Right atrium auricular region (tissue), 2 donors: Measurements from ENCODE around the gene EMB. TPM values are rescaled to one million over a fixed set of nuclear protein-coding genes. Genes with fewer than 3 reads are reported as not detected.
"Not testable (repeated sequence)": the region's sequence is repeated elsewhere in the genome, so short reads cannot be mapped to it uniquely, and the experiment has no call there.

Source experiments
- DNase-seq: peaks from one replicate; pipeline ENCODE4 v3.0.0-alpha.2; 2019; ENCODE audit warnings: low spot score
- H3K27ac ChIP-seq, 2 donors: fragments of 200-600 bp; sonication (generic); 1 replicate in 1 of 2; 2 replicates in 1 of 2; pipeline ENCODE4 v1.5.1; 2016 to 2019
- H3K27me3 ChIP-seq, 2 donors: fragments of 200-600 bp; sonication (generic); one replicate each; pipeline versions ENCODE4 v1.5.1 to v1.6.0; 2017 to 2019
- H3K36me3 ChIP-seq: fragments of 200-600 bp; sonication (generic); one replicate; pipeline ENCODE4 v1.5.1; 2016
- H3K4me1 ChIP-seq, 2 donors: fragments of 200-600 bp; sonication (generic); one replicate each; pipeline versions ENCODE4 v1.5.1 to v1.6.0; 2017 to 2019
- H3K4me3 ChIP-seq, 2 donors: fragments of 200-600 bp; sonication (generic); 1 replicate in 1 of 2; 2 replicates in 1 of 2; pipeline ENCODE4 v1.5.1; 2017 to 2019; ENCODE audit warnings: mild to moderate bottlenecking in 1 of 2, moderate library complexity in 1 of 2
- H3K9me3 ChIP-seq, 2 donors: fragments of 200-600 bp; sonication (generic); one replicate each; pipeline ENCODE4 v1.5.1; 2019
- CTCF ChIP-seq, 2 donors: fragments of 200-600 bp; sonication (generic); IDR thresholded peaks; one replicate each; pipeline ENCODE4 v1.5.1; 2019; ENCODE audit warnings: antibody characterized with exemption in 2 of 2
- total RNA-seq, 2 donors: library from RNA; depleted of rRNA; stranded (reverse); fragments of >200 nt; gene quantifications; one replicate each; pipeline ENCODE4 v1.1.0, GENCODE V29; 2016

EMB gene
- total RNA-seq, 2 donors from 2014 or later: 6.7 to 7.3 TPM

GRCh38 chr5:50447941-50448340 is 6.9 kb upstream of the EMB start:
- Histone ChIP-seq H3K36me3 (no peaks in the 10 kb centered on the region), H3K9me3 (no peaks in the 10 kb centered on the region), H3K27me3 (no peaks in the 10 kb centered on the region), H3K27ac (no peak overlapping the region), H3K4me3 (no peak overlapping the region), H3K4me1 (no peaks in the 10 kb centered on the region)
- DNase-seq: no peak
- TF ChIP-seq CTCF (IDR thresholded peaks at IDR 0.05): no peak

DNA sequence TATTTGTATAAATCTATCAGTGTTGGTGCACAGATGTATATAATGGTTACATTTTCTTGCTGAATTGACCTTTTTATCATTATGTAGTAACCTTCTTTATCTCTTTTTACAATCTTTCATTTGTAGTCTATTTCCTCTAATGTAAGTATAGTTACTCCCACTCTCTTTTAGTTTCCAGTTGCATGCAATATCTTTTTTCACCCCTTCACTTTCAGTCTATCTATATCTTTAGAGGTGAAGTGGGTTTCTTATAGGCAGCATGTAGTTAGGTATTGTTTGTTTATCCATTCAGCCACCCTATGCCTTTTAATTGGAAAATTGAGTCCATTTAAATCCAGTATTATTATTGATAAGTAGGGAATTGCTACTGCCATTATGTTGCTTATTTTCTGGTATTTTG is 6.1 kb upstream of the EMB start:
- Histone ChIP-seq H3K36me3 (no peaks in the 10 kb centered on the region), H3K9me3 (no peaks in the 10 kb centered on the region), H3K4me3 (no peak overlapping the region), H3K4me1 (no peaks in the 10 kb centered on the region), H3K27ac (no peak overlapping the region), H3K27me3 (no peaks in the 10 kb centered on the region)
- TF ChIP-seq CTCF (IDR thresholded peaks at IDR 0.05): no peak
- no peak for DNase-seq

DNA sequence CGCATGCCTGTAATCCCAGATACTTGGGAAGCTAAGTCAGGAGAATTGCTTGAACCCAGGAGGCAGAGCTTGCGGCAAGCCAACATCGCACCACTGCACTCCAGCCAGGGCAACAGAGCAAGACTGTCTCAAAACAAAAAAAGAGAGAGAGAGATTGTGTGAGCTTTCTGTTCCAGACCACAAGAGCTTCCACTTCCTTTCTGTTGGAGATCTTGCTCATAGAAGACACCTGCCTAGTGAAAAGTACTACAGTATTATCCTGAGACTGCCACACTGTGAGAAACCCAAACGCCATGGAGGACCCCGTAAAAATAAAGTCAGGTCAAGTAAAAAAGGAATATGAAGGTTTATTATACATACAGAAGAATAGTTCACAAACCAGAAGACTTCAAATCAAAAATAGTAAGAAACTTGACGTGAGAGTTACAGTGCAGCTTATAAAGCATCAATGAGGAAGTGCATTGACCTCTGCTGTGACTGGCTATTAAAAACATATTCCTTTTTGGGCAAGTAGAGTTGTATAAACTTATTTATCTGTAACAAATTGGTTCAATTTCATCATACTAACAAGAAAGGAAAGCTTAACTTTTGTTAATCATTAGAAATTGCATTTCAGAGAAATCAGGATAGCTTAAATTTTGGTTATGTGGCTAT is 4.3 kb upstream of the EMB start:
- no peak overlapping the region for H3K4me3 ChIP-seq
- H3K4me1 ChIP-seq: peaks cover 0 to 6% of the 10 kb centered on the region in 2 donors
- no peaks in the 10 kb centered on the region for H3K27me3 ChIP-seq
- H3K36me3 ChIP-seq: no peaks in the 10 kb centered on the region
- H3K27ac ChIP-seq: no peak overlapping the region
- no peak for DNase-seq
- H3K9me3 ChIP-seq: no peaks in the 10 kb centered on the region
- TF ChIP-seq CTCF (IDR thresholded peaks at IDR 0.05): no peak

DNA sequence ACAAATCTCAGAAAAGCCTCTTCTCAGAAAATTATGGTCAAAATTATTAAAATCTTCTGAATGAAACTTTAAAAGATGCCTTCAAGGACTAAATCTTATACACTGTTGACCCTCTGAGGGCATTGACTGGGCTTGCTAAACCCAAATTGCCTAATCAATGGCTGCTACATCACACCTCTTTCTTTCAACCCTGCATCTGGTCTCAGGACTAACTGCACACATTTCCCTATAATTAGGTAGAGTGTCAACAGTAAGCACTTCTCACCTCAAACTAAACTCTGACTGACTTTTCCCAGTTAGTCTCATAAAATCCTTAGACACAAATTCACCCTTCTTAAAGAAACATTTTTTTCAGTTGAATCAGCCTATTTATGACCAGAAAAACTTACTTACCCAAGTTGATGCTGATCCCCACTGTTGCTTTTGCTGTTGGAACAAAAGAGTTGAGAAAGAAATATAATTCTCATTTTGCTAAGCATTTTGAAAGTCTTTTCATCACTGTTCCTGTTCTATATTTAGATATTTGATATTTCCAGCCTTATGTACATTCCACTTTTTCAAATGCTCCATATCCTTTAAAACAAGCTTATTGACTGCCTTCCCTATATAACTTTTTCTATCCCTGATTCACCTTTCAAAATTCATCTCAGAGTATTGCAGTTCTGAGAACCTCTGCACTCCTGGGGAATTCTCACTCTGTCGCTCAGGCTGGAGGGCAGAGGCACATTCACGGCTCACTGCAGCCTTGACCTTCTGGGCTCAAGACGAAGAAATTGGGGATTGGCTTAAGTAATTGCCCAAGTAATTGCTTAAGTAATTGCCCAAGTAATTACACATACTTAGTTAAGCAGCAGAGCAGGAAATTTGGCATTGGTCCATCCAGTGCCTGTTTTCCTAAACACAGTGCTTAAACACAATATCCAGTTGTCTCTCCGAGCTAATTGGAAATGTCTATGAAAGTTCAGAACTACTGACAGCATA is 1.8 kb upstream of the EMB start:
- H3K27ac ChIP-seq, H3K36me3 ChIP-seq, H3K4me1 ChIP-seq, DNase-seq, H3K9me3 ChIP-seq, H3K27me3 ChIP-seq, H3K4me3 ChIP-seq: not testable (repeated sequence)

DNA sequence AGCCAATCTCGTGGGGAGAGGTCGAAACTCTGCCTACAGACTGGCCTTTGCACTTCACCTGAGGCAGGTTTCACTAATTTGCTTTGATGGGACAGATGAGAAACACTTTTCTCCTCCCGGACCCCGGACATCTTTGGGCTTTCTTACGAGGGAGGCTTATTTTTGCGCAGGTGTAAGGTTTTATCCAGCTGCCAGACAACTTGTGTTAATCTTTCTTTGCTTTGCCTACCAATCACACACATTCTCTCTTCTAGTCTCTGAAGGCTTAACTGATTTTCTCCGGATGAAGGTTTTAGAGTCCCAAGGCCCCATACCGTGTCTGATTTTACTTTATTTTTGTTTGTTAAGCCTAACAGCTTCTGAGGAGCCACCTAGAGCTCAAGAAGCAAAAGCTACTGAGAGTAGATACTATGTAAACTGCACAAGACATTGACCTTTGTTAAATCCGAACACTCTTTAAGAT is 436 bp upstream of the EMB start:
- H3K27me3 ChIP-seq: no peaks in the 10 kb centered on the region
- H3K36me3 ChIP-seq: no peaks in the 10 kb centered on the region
- TF ChIP-seq CTCF (IDR thresholded peaks at IDR 0.05): no peak
- peak overlapping the region; percentile 31 to 52 for H3K4me3 ChIP-seq
- peak overlapping the region in 1 of 2 donors; percentile 50 for H3K27ac ChIP-seq
- H3K4me1 ChIP-seq: peaks cover 0 to 6% of the 10 kb centered on the region in 2 donors
- H3K9me3 ChIP-seq: no peaks in the 10 kb centered on the region
- DNase-seq: no peak

- Histone ChIP-seq H3K27ac (no peak overlapping the region), H3K4me1 (peaks cover 0 to 6% of the 10 kb centered on the region in 2 donors), H3K36me3 (no peaks in the 10 kb centered on the region), H3K9me3 (no peaks in the 10 kb centered on the region), H3K4me3 (no peak overlapping the region), H3K27me3 (no peaks in the 10 kb centered on the region)
- no peak for TF ChIP-seq CTCF (IDR thresholded peaks at IDR 0.05)
- DNase-seq: no peak
Observed at GRCh38 chr5:50439221-50439620, 1.9 kb downstream of the EMB start.

DNA sequence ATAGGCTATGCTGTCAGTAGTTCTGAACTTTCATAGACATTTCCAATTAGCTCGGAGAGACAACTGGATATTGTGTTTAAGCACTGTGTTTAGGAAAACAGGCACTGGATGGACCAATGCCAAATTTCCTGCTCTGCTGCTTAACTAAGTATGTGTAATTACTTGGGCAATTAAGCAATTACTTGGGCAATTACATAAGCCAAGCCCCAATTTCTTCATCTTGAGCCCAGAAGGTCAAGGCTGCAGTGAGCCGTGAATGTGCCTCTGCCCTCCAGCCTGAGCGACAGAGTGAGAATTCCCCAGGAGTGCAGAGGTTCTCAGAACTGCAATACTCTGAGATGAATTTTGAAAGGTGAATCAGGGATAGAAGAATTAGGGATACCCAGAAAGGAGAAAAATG is 3.0 kb downstream of the EMB start:
- not testable (repeated sequence) for H3K9me3 ChIP-seq, DNase-seq, H3K27me3 ChIP-seq

More for the DNA sequence above, 3.0 kb downstream of the EMB start:
- H3K36me3 ChIP-seq, H3K4me3 ChIP-seq, H3K27ac ChIP-seq, H3K4me1 ChIP-seq: not testable (repeated sequence)
